Panc1 (cell line): ENCODE data around the gene SFN. TPM values are rescaled to one million over a fixed set of nuclear protein-coding genes. Genes with fewer than 3 reads are reported as not detected.

Experiments used
- ATAC-seq: fragments of 200-7000 bp; cut with Tn5 transposase; 2 replicates; pipeline ENCODE4 v1.9.1; 2020; ENCODE audit warnings: mild to moderate bottlenecking, moderate library complexity
- BruUV-seq: library from RNA; stranded (reverse); fragments of 400-500 nt; replicated peaks from 2 replicates; lab custom pipeline; 2021; lab: Mats Ljungman, UMichigan
- CTCF ChIA-PET: fragments of 300-600 bp; sonication (Branson Sonifier 250); formaldehyde crosslinking; loops from one replicate; lab custom pipeline; 2022; ENCODE audit warnings: antibody characterized with exemption; lab: Charles Lee
- POLR2A ChIA-PET: fragments of 300-600 bp; sonication (Branson Sonifier 250); formaldehyde crosslinking; loops from one replicate; lab custom pipeline; 2022; ENCODE audit warnings: antibody characterized with exemption; lab: Charles Lee
- DNase-seq: peaks from one replicate; pipeline ENCODE4 v3.0.0-alpha.2; 2010; ENCODE audit warnings: low read depth, low spot score
- H3K27ac ChIP-seq: 2 replicates; pipeline ENCODE4 v1.5.1; 2011; ENCODE audit warnings: mild to moderate bottlenecking, low read length, inconsistent platforms
- H3K27me3 ChIP-seq: fragments of 200-500 bp; sonication (Bioruptor generic); 2 replicates; pipeline ENCODE4 v1.6.0; 2014; ENCODE audit warnings: low read length, inconsistent platforms; ENCODE audit not compliant: control insufficient read depth, insufficient read depth
- H3K36me3 ChIP-seq: fragments of 200-500 bp; sonication (Bioruptor generic); 2 replicates; pipeline ENCODE4 v1.5.1; 2014; ENCODE audit warnings: inconsistent platforms, mild to moderate bottlenecking, low read length, moderate library complexity; ENCODE audit not compliant: control insufficient read depth, insufficient read depth
- H3K4me1 ChIP-seq: 2 replicates; pipeline ENCODE4 v1.5.1; 2011; ENCODE audit warnings: inconsistent platforms, mild to moderate bottlenecking, low read length, moderate library complexity; ENCODE audit not compliant: control insufficient read depth, insufficient read depth
- H3K4me3 ChIP-seq, 2 experiments: 2 replicates each; pipeline ENCODE4 v1.5.1; 2011 to 2012; ENCODE audit warnings: low read depth in 2 of 2, low read length in 2 of 2, mild to moderate bottlenecking in 2 of 2, inconsistent platforms in 1 of 2, moderate library complexity in 1 of 2
- H3K9me3 ChIP-seq: fragments of 200-500 bp; sonication (Bioruptor generic); 2 replicates; pipeline ENCODE4 v1.5.1; 2014; ENCODE audit warnings: low read depth, mild to moderate bottlenecking, inconsistent platforms, low read length, moderate library complexity; ENCODE audit not compliant: control insufficient read depth, insufficient read depth
- POLR2AphosphoS5 ChIP-seq: IDR thresholded peaks from 2 replicates; pipeline ENCODE4 v1.6.1; 2012; ENCODE audit warnings: mild to moderate bottlenecking, low read depth, low read length, moderate library complexity
- REST ChIP-seq, 2 experiments: IDR thresholded peaks; 2 replicates each; pipeline ENCODE4 v1.6.1; 2011 to 2012; ENCODE audit warnings: low read depth in 2 of 2, control low read depth in 1 of 2, low read length in 1 of 2, mild to moderate bottlenecking in 1 of 2, moderate library complexity in 1 of 2; ENCODE audit not compliant: insufficient read depth in 1 of 2
- SIN3A ChIP-seq: IDR thresholded peaks from 2 replicates; pipeline ENCODE4 v1.6.1; 2012; ENCODE audit warnings: low read depth, mild to moderate bottlenecking, low read length, moderate library complexity, borderline replicate concordance; ENCODE audit not compliant: insufficient read depth
- TCF7L2 ChIP-seq: IDR thresholded peaks from 2 replicates; pipeline ENCODE4 v1.6.1; 2011; ENCODE audit warnings: mild to moderate bottlenecking, low read depth, low read length, inconsistent platforms
- in situ Hi-C: cut with HindIII; loops from 2 replicates; pipeline ENCODE4 v1.10.0; 2016; ENCODE audit warnings: low sequenced_read_pairs, low pct_unique_long_range_greater_than_20kb
- intact Hi-C: fragments of 100-400 bp; cut with micrococcal nuclease; formaldehyde crosslinking; loops from one replicate; pipeline ENCODE4 v1.10.0; 2022; ENCODE audit not compliant: unreplicated experiment
- total RNA-seq: library from RNA; stranded (reverse); gene quantifications from one replicate; pipeline ENCODE4 v1.2.1, GENCODE V29; 2021; ENCODE audit not compliant: unreplicated experiment
- TF ChIP-seq, protein P1 (sequence below): fragments of 450-650 bp; IDR thresholded peaks from 2 replicates; pipeline ENCODE4 v1.5.1; 2017; ENCODE audit warnings: mild to moderate bottlenecking

Gene SFN
- total RNA-seq, 1 experiment from 2014 or later = 188 TPM

- peak overlapping the region; percentile 54; the same call in 1 of the 2 replicates for H3K27ac ChIP-seq
- DNase-seq (no peak), ATAC-seq (no peak)
- H3K9me3 ChIP-seq = no peaks in the 10 kb centered on the region
- H3K36me3 ChIP-seq = peaks cover 9% of the 10 kb centered on the region; the same call in 1 of the 2 replicates
- CTCF ChIA-PET = no interaction called here
- intact Hi-C loops (no loop called here), in situ Hi-C loops (no loop called here)
- POLR2A ChIA-PET = interaction anchor here (0.6 kb wide), 1 partner anchor 12 kb away, joined by 4 read pairs; no protein-coding TSS in a partner anchor
- no TSS peak for BruUV-seq
- TF ChIP-seq SIN3A (no peak), POLR2AphosphoS5 (no peak), TCF7L2 (no peak), REST (IDR thresholded peaks at IDR 0.05; ENCODE audit: insufficient read depth in 1 of 2, low read depth in 2 of 2, low read length in 1 of 2) (no peak)
- TF ChIP-seq, protein P1, sequence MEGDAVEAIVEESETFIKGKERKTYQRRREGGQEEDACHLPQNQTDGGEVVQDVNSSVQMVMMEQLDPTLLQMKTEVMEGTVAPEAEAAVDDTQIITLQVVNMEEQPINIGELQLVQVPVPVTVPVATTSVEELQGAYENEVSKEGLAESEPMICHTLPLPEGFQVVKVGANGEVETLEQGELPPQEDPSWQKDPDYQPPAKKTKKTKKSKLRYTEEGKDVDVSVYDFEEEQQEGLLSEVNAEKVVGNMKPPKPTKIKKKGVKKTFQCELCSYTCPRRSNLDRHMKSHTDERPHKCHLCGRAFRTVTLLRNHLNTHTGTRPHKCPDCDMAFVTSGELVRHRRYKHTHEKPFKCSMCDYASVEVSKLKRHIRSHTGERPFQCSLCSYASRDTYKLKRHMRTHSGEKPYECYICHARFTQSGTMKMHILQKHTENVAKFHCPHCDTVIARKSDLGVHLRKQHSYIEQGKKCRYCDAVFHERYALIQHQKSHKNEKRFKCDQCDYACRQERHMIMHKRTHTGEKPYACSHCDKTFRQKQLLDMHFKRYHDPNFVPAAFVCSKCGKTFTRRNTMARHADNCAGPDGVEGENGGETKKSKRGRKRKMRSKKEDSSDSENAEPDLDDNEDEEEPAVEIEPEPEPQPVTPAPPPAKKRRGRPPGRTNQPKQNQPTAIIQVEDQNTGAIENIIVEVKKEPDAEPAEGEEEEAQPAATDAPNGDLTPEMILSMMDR = no peak
- H3K27me3 ChIP-seq = no peaks in the 10 kb centered on the region
- no peak overlapping the region for H3K4me3 ChIP-seq
- peaks cover 18% of the 10 kb centered on the region for H3K4me1 ChIP-seq
Measured at GRCh38 chr1:26894263-26894662, 31.3 kb downstream of the SFN start.

DNA sequence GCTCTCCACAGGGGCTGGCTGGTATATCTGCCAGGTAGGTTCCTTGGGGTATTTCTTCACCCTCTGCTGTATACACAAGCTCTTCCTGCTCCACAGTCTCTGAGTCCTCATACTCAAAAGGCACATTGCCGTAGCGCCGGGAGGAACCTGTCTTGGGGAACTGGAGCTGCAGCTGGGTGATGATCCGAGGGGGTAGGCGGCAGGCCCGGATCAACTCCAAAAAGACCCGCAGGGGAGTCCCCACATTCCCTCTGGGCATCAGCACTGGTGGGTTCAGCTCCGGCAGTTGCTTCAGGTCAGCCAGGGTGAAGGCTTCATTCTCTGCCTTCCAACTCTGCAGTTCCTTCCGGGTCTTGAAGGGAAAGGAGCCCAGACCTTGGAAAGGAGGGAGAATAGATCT lies 34.4 kb downstream of the SFN start:
- H3K36me3 ChIP-seq = peaks cover 12% of the 10 kb centered on the region; the same call in 1 of the 2 replicates
- H3K9me3 ChIP-seq = no peaks in the 10 kb centered on the region
- ChIA-PET POLR2A (interaction anchor here (0.6 to 0.7 kb wide), 2 partner anchors 19 to 65 kb away, joined by 3 to 4 read pairs; no protein-coding TSS in a partner anchor), CTCF (no interaction called here)
- in situ Hi-C loops = no loop called here
- H3K4me1 ChIP-seq = peaks cover 17% of the 10 kb centered on the region
- no peak for ATAC-seq
- H3K27ac ChIP-seq = no peak overlapping the region
- H3K27me3 ChIP-seq = no peaks in the 10 kb centered on the region
- intact Hi-C loops = no loop called here
- DNase-seq = no peak
- no TSS peak for BruUV-seq
- TF ChIP-seq REST (IDR thresholded peaks at IDR 0.05; ENCODE audit: insufficient read depth in 1 of 2, low read depth in 2 of 2, low read length in 1 of 2) (no peak), TCF7L2 (no peak), SIN3A (no peak), POLR2AphosphoS5 (no peak)
- TF ChIP-seq, protein P1 = no peak
- H3K4me3 ChIP-seq = no peak overlapping the region
